ENCODE results near the gene PDZK1. TPM values are rescaled to one million over a fixed set of nuclear protein-coding genes. Genes with fewer than 3 reads are reported as not detected.

PDZK1 gene
- total and polyA plus RNA-seq, 4 donors = 1.9 to 10.2 (median 3.1) TPM

Other genes starting within 250 kb of the PDZK1 start
- 10 to 100 TPM; 37.4 to 48.1 TPM for gene GPR89A, start 99.4 kb downstream of the PDZK1 start, total RNA-seq
- 10 to 100 TPM; 28.3 TPM for gene GPR89A, start 99.4 kb downstream of the PDZK1 start, polyA plus RNA-seq (ENCODE audit: insufficient read length in 2 of 2)
- gene CD160, start 12.1 kb upstream of the PDZK1 start, total RNA-seq = under 1 TPM; 0.11 to 0.30 TPM
- gene CD160, start 12.1 kb upstream of the PDZK1 start, polyA plus RNA-seq (ENCODE audit: insufficient read length in 2 of 2) = 1 to 10 TPM; 2.5 to 3.9 TPM
- gene RNF115, start 116.7 kb upstream of the PDZK1 start, total RNA-seq = 10 to 100 TPM; 19.5 to 26.0 TPM
- gene RNF115, start 116.7 kb upstream of the PDZK1 start, polyA plus RNA-seq (ENCODE audit: insufficient read length in 2 of 2) = 10 to 100 TPM; 19.1 to 25.4 TPM
- 10 to 100 TPM; 24.8 to 31.0 TPM for gene POLR3C, start 116.8 kb upstream of the PDZK1 start, total RNA-seq
- 10 to 100 TPM; 25.2 to 25.6 TPM for gene POLR3C, start 116.8 kb upstream of the PDZK1 start, polyA plus RNA-seq (ENCODE audit: insufficient read length in 2 of 2)
- gene NUDT17, start 138.3 kb upstream of the PDZK1 start, total RNA-seq = 10 to 100 TPM in 1 of 2 donors, 1 to 10 TPM in 1; 3.9 to 11.8 TPM
- gene NUDT17, start 138.3 kb upstream of the PDZK1 start, polyA plus RNA-seq (ENCODE audit: insufficient read length in 2 of 2) = 10 to 100 TPM; 10.4 to 11.3 TPM
- 10 to 100 TPM; 15.1 to 30.9 TPM for gene PIAS3, start 151.7 kb upstream of the PDZK1 start, total RNA-seq
- gene PIAS3, start 151.7 kb upstream of the PDZK1 start, polyA plus RNA-seq (ENCODE audit: insufficient read length in 2 of 2) = 10 to 100 TPM; 49.6 to 61.4 TPM
- gene ANKRD35, start 178.5 kb upstream of the PDZK1 start, total RNA-seq = 1 to 10 TPM; 3.7 to 4.6 TPM
- 10 to 100 TPM in 1 of 2 donors, 1 to 10 TPM in 1; 8.2 to 11.0 TPM for gene ANKRD35, start 178.5 kb upstream of the PDZK1 start, polyA plus RNA-seq (ENCODE audit: insufficient read length in 2 of 2)
- gene ITGA10, start 202.7 kb upstream of the PDZK1 start, total RNA-seq = 10 to 100 TPM in 1 of 2 donors, 1 to 10 TPM in 1; 7.3 to 25.2 TPM
- 10 to 100 TPM in 1 of 2 donors, 1 to 10 TPM in 1; 2.9 to 13.3 TPM for gene ITGA10, start 202.7 kb upstream of the PDZK1 start, polyA plus RNA-seq (ENCODE audit: insufficient read length in 2 of 2)
- gene PEX11B, start 211.3 kb upstream of the PDZK1 start, total RNA-seq = 10 to 100 TPM; 35.0 to 37.6 TPM
- gene PEX11B, start 211.3 kb upstream of the PDZK1 start, polyA plus RNA-seq (ENCODE audit: insufficient read length in 2 of 2) = 10 to 100 TPM; 51.7 to 52.0 TPM
- 100 to 1,000 TPM in 1 of 2 donors, 10 to 100 TPM in 1; 67.5 to 150 TPM for gene RBM8A, start 220.1 kb upstream of the PDZK1 start, total RNA-seq
- 100 to 1,000 TPM; 173 to 181 TPM for gene RBM8A, start 220.1 kb upstream of the PDZK1 start, polyA plus RNA-seq (ENCODE audit: insufficient read length in 2 of 2)

Data from spinal cord (tissue), 4 donors.